Mammary epithelial cell (primary cell): ENCODE results near the gene GPC6.

Source experiments
- CTCF ChIP-seq, 2 donors: IDR thresholded peaks in 1 of 2; conservative IDR thresholded peaks in 1 of 2; 2 replicates each; pipeline ENCODE4 v1.5.1; 2011 to 2012; ENCODE audit warnings: inconsistent platforms in 2 of 2, low read length in 2 of 2, mild to moderate bottlenecking in 2 of 2, control low read depth in 1 of 2, low read depth in 1 of 2; ENCODE audit not compliant: insufficient read depth in 1 of 2; ENCODE audit errors: extremely low read depth in 1 of 2
- EZH2 ChIP-seq: IDR thresholded peaks from 2 replicates; pipeline ENCODE4 v1.6.1; 2012; ENCODE audit warnings: low read length, inconsistent platforms, borderline replicate concordance

GRCh38 chr13:94232956-94233355, 1006.3 kb downstream of the GPC6 start:
- no peak for TF ChIP-seq CTCF (conservative IDR thresholded peaks at IDR 0.05 in 1 of 2, IDR thresholded peaks at IDR 0.05 in 1 of 2; ENCODE audit: extremely low read depth in 1 of 2, insufficient read depth in 1 of 2, low read depth in 1 of 2, low read length in 2 of 2)
- no peak for TF ChIP-seq EZH2
